ENCODE data around the gene FCHO2.

FCHO2 gene

GRCh38 chr5:73110190-73110589 is 154.3 kb downstream of the FCHO2 start:
- no peak for DNase-seq (ENCODE audit: low read depth in 3 of 3)

GRCh38 chr5:73111536-73111935 is 155.7 kb downstream of the FCHO2 start:
- DNase-seq (ENCODE audit: low read depth in 3 of 3) = no peak

GRCh38 chr5:73112359-73112758 is 156.5 kb downstream of the FCHO2 start:
- DNase-seq (ENCODE audit: low read depth in 3 of 3) = no peak

GRCh38 chr5:73114044-73114688 is 158.3 kb downstream of the FCHO2 start:
- DNase-seq (ENCODE audit: low read depth in 3 of 3) = no peak

- no peak for DNase-seq (ENCODE audit: low read depth in 3 of 3)
Measured at GRCh38 chr5:73115399-73116051, 159.7 kb downstream of the FCHO2 start.

GRCh38 chr5:73116506-73116905 is 160.7 kb downstream of the FCHO2 start:
- no peak for DNase-seq (ENCODE audit: low read depth in 3 of 3)

- DNase-seq (ENCODE audit: low read depth in 3 of 3) = no peak
Measured at GRCh38 chr5:73117088-73117740, 161.4 kb downstream of the FCHO2 start.

- no peak for DNase-seq (ENCODE audit: low read depth in 3 of 3)
Measured at GRCh38 chr5:73118391-73118973, 162.6 kb downstream of the FCHO2 start.

GRCh38 chr5:73119451-73120157 is 163.8 kb downstream of the FCHO2 start:
- peak in 1 of 3 experiments; percentile 28 for DNase-seq (ENCODE audit: low read depth in 3 of 3)

GRCh38 chr5:73120222-73121118 is 164.6 kb downstream of the FCHO2 start, which contains the start of gene TMEM171:
TSS of gene TMEM171 (plus strand) at chr5:73120575. CDS start at chr5:73123374, 2,799 bp downstream.
- DNase-seq (ENCODE audit: low read depth in 3 of 3) = no peak

- no peak for DNase-seq (ENCODE audit: low read depth in 3 of 3)
Measured at GRCh38 chr5:73121119-73121463, 165.2 kb downstream of the FCHO2 start.

- no peak for DNase-seq (ENCODE audit: low read depth in 3 of 3)
Measured at GRCh38 chr5:73122875-73123810, 167.3 kb downstream of the FCHO2 start.

- no peak for DNase-seq (ENCODE audit: low read depth in 3 of 3)
Measured at GRCh38 chr5:73125289-73125688, 169.4 kb downstream of the FCHO2 start.

- DNase-seq (ENCODE audit: low read depth in 3 of 3) = no peak
Measured at GRCh38 chr5:73126381-73126780, 170.5 kb downstream of the FCHO2 start.

GRCh38 chr5:73126957-73127356 is 171.1 kb downstream of the FCHO2 start:
- DNase-seq (ENCODE audit: low read depth in 3 of 3) = no peak

- no peak for DNase-seq (ENCODE audit: low read depth in 3 of 3)
Measured at GRCh38 chr5:73129143-73129542, 173.3 kb downstream of the FCHO2 start.

- no peak for DNase-seq (ENCODE audit: low read depth in 3 of 3)
Measured at GRCh38 chr5:73130811-73131210, 175.0 kb downstream of the FCHO2 start.

GRCh38 chr5:73131711-73132425 is 176.0 kb downstream of the FCHO2 start:
- no peak for DNase-seq (ENCODE audit: low read depth in 3 of 3)

GRCh38 chr5:73132759-73133158 is 176.9 kb downstream of the FCHO2 start:
- no peak for DNase-seq (ENCODE audit: low read depth in 3 of 3)

All from stimulated activated CD4-positive, alpha-beta T cell treated with anti-CD3 and anti-CD28 coated beads, TNF-alpha, amount 100 ng/mL, for 24 hours (primary cell).